Gastroesophageal sphincter (tissue), 3 donors: ENCODE data around the gene CMIP.

Source experiments
- POLR2A ChIP-seq, 2 donors: fragments of 450-650 bp; IDR thresholded peaks; one replicate each; pipeline ENCODE4 v1.6.1; 2017; ENCODE audit warnings: antibody characterized with exemption in 2 of 2, mild to moderate bottlenecking in 2 of 2, moderate library complexity in 1 of 2
- POLR2AphosphoS5 ChIP-seq: sonication (generic); formaldehyde crosslinking; IDR thresholded peaks from one replicate; pipeline ENCODE4 v1.6.1; 2017; ENCODE audit warnings: antibody characterized with exemption
- TF ChIP-seq, protein P1 (sequence below), 4 experiments: fragments of 200-600 bp in 2 of 4; fragments of 450-650 bp in 2 of 4; sonication (generic) in 1 of 4; IDR thresholded peaks; one replicate each; pipeline ENCODE4 v1.5.1; 2017 to 2019; ENCODE audit warnings: antibody characterized with exemption in 4 of 4, mild to moderate bottlenecking in 2 of 4, moderate library complexity in 2 of 4

DNA sequence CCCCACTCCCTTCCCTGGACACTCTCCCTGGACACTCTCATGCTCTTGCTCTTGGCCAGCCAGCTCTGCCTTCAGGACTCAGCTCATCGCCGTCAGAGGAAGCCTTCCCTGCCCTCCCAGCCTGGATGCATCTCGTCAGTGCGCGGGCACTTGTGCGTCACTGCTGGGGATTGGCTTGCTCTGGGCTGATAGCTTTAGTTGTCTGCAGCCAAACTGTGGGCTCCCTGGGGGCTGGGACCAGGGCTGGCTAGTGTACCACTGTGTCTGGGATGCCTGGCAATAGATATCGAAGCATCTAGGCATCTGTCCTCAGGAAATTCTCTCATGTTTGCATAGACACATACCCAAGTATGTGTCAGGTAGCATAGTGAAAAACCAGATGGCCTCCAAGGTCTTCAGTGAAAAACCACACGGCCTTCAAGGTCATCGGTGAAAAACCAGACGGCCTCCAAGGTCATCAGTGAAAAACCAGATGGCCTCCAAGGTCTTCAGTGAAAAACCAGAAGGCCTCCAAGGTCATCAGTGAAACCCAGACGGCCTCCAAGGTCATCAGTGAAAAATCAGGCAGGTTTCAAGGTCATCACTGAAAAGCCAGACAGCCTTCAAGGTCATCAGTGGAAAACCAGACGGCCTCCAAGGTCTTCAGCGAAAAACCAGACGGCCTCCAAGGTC, 72.0 kb downstream of the CMIP start:
- TF ChIP-seq, protein P1, sequence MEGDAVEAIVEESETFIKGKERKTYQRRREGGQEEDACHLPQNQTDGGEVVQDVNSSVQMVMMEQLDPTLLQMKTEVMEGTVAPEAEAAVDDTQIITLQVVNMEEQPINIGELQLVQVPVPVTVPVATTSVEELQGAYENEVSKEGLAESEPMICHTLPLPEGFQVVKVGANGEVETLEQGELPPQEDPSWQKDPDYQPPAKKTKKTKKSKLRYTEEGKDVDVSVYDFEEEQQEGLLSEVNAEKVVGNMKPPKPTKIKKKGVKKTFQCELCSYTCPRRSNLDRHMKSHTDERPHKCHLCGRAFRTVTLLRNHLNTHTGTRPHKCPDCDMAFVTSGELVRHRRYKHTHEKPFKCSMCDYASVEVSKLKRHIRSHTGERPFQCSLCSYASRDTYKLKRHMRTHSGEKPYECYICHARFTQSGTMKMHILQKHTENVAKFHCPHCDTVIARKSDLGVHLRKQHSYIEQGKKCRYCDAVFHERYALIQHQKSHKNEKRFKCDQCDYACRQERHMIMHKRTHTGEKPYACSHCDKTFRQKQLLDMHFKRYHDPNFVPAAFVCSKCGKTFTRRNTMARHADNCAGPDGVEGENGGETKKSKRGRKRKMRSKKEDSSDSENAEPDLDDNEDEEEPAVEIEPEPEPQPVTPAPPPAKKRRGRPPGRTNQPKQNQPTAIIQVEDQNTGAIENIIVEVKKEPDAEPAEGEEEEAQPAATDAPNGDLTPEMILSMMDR (IDR thresholded peaks at IDR 0.05), result no peak
- no peak for TF ChIP-seq POLR2A (IDR thresholded peaks at IDR 0.05)
- TF ChIP-seq POLR2AphosphoS5, result no peak
